ENCODE measurements around the gene SH3BP2. TPM values are rescaled to one million over a fixed set of nuclear protein-coding genes. Genes with fewer than 3 reads are reported as not detected.

Gene SH3BP2
- polyA plus RNA-seq, 1 donor from 2014 or later = 22.7 TPM

DNA sequence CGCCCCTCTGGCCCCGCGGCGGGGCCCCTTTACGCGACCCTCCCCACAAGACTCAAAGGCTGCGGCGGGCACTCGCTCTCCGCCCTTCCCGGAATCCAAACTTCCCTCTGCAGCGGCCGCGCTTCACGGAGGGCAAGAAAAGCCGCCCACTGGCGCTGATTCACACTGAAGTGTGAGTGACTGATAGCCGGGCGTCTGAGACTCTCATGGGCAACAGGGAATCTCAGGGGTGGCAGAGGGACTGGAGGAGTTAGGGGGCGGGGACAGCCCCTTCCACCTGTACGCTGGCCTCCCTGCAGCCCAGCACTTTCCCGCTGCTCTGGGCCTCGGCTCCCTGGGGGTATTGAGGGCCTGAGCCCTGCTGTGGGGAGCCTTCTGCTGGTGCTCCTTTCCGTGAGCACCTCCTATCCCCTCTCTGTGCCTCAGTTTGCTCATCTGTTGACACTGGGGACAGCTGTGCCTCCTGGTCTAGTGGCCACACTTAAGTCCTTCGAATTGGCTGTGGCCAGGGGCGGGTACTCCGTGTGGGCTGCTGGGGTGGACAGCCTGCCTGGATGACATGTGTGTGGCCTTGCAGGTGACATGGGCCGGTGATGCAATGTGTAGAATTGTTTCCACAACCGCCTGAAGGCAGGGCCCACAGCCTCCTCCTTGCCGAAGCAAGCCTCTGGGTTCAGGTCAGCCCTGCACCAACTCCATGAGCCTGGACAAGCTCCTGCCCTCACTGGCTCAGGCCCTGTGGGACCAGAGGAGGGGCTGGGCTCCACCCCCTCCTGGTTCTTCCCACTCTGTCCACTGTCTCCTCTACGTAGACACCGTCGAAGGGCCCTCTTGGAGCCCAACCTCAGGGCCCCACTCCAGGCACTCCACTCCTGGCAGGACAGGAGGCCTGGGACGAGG, 951 bp downstream of the SH3BP2 start:
- peak overlapping the region in 2 of 3 donors; percentile 60 to 73 for H3K27ac Mint-ChIP-seq
- no peaks in the 10 kb centered on the region for H3K27me3 Mint-ChIP-seq
- H3K4me3 Mint-ChIP-seq = peak overlapping the region; percentile 87 to 94 (median 91)
- H3K4me1 Mint-ChIP-seq = peaks cover 31 to 43% (median 34%) of the 10 kb centered on the region in 3 donors
- peaks cover 1% of the 10 kb centered on the region for H3K36me3 Mint-ChIP-seq
- no peaks in the 10 kb centered on the region for H3K9me3 Mint-ChIP-seq

DNA sequence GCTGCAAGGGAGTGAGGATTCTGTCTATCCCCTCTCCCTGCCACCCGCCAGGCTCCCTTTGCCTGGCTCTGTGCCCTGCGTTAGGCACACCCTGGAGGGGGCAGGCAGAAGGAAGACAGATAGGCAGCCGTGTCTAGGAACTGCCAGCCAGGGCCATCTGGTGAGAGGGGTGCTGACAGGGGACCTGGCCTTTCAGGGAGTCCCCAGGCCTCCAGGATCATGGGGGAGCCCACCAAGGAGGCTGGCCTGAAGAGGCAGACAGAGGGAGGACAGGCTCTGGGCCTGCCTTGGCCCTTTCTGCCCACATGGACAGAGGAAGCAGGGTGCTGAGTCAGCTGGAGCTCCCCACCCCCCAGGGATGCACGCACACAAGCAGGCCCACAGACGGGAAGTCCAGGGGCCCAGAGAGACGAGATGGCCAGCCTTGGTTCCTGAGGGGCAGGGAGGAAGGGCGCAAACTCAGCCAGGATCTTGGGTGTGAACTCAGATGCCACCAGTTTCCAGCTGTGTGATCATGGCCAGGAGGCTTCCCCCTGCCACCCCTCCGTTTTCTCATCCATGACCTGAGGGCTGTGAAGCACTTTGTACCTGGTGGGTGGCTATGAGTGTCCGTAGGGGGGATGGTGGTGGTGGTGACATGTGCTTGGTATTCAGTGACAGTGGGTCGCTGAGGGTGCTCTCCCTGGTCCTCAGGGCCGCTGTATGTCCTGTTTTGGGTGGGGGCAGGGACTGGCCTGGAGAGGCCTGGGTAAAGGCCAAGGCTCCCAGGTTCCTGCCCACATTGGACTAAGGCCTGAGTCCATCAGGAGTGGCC, 1.8 kb downstream of the SH3BP2 start:
- no peaks in the 10 kb centered on the region for H3K27me3 Mint-ChIP-seq
- H3K27ac Mint-ChIP-seq = peak overlapping the region in 1 of 3 donors; percentile 60
- H3K4me1 Mint-ChIP-seq = peaks cover 27 to 38% (median 27%) of the 10 kb centered on the region in 3 donors
- H3K4me3 Mint-ChIP-seq = peak overlapping the region; percentile 87 to 94 (median 91)
- H3K36me3 Mint-ChIP-seq = peaks cover 1% of the 10 kb centered on the region
- no peaks in the 10 kb centered on the region for H3K9me3 Mint-ChIP-seq

DNA sequence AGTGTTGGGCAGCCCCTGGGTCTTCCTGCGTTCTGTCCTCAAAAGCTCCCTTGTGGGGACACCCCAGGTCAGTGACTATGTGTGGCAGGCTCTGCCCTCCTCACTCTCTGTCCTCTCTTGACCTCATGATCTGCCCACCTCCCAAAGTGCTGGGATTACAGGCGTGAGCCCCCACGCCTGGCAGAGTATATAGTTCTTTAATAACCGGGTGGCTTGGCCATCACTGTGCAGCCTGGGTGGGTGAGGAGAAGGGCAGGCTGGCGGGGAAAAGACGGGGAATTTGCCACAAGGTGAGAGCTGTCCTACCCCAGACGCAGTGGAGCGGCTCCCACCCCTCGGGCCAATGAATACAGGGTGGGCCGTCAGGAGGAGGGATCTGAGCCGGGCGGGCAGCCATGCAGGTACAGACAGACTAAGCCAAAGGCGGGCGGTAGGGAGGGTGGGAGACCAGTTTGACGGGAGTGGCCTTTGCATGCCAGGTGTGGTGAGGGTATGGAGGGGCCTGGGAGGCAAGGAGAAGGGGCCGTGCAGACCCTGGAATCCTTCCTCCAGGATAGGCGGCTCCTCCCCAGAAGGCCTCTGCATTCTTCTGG, 2.5 kb downstream of the SH3BP2 start:
- Mint-ChIP-seq H3K4me3 (peak overlapping the region in 2 of 4 donors; percentile 52 to 89), H3K9me3 (no peaks in the 10 kb centered on the region), H3K27ac (peak overlapping the region in 1 of 3 donors; percentile 60), H3K27me3 (no peaks in the 10 kb centered on the region), H3K36me3 (peaks cover 1% of the 10 kb centered on the region), H3K4me1 (peaks cover 26 to 37% (median 29%) of the 10 kb centered on the region in 3 donors)

DNA sequence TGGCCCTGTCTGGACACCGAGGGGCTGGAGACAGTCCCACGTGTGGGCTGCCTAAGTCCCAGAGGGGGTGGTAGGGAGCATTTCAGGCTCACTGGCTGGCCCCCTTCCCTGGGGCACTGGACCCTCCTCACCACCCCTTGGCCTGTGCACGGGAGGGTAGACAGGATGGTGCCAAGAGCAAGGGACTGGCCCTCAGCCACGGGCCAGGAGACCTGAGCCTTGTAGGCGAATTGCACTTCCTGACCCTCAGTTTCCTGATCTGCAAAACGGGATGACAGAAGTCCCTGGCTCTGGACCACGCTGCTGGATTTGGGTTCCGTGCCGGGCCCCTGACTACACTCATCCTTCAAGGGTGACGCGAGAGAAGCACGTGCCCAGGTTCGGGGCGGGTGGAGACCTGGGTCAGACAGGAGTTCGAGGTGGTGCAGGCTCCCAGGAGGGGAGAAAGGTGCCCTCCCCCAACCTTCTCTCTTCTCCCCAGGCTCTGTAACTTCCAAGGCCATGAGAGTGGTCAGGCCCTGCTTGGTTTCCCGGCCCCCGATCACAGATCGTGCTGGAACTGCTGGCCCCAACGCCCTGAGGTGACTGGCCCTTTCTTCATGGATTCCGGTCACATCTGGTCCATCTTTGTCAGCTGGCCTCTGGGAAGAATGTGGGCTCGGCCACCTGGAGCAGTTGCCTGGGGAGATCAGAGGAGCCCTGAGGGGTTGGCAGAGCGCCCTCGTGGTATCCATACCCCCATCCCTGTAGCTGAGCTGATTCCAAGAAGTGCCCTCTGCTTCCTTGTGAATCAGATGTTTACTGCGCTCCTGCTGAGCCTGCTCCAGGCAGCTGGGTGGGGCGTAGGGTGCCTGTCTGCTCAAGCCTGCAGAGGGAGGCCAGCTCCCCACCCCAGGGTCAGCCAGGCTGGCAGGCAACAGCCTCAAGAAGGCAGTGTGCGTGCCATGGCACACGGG, 3.3 kb downstream of the SH3BP2 start:
- no peaks in the 10 kb centered on the region for H3K27me3 Mint-ChIP-seq
- peak overlapping the region in 2 of 4 donors; percentile 33 to 89 for H3K4me3 Mint-ChIP-seq
- peaks cover 26 to 35% (median 29%) of the 10 kb centered on the region in 3 donors for H3K4me1 Mint-ChIP-seq
- H3K9me3 Mint-ChIP-seq = no peaks in the 10 kb centered on the region
- peak overlapping the region in 2 of 3 donors; percentile 45 to 50 for H3K27ac Mint-ChIP-seq
- peaks cover 1% of the 10 kb centered on the region for H3K36me3 Mint-ChIP-seq

DNA sequence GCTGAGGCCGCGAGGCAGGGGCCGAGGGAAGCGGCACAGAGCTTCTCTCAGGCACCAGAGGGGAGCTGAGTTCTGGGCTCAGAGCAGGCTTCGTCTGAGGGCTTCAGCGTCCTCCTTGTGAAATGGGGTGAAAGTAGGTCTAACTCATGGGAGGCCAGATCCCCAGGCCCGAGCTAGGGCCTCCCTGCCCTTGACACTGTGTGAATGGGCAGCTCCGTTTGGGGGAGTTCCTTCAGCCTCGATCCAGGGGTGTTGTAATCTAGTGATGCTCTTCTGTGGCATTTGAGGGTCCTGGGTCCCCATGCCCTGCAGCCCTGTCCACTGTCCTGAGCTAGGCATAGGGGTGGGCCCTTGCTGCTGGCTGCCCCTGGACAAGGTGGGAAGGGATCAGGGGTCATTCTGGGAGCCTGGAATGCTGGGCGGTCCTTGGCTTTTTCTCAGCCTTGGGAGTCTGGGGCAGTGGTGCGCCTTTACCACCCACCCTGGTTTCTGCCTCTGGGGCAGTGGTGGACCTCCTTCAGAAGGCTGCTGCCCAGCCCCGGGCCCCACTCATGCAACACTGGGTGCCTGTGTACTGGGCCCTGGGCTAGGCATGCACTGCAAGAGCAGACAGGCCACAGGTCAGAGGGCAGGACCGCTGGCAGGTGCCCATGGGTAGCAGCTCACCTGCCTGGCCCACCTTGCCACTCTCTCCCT, 4.1 kb downstream of the SH3BP2 start:
- Mint-ChIP-seq H3K4me3 (peak overlapping the region in 2 of 4 donors; percentile 28 to 85), H3K4me1 (peaks cover 29 to 38% (median 34%) of the 10 kb centered on the region in 3 donors), H3K9me3 (no peaks in the 10 kb centered on the region), H3K27ac (peak overlapping the region in 1 of 3 donors; percentile 50), H3K27me3 (no peaks in the 10 kb centered on the region), H3K36me3 (peaks cover 1% of the 10 kb centered on the region)

DNA sequence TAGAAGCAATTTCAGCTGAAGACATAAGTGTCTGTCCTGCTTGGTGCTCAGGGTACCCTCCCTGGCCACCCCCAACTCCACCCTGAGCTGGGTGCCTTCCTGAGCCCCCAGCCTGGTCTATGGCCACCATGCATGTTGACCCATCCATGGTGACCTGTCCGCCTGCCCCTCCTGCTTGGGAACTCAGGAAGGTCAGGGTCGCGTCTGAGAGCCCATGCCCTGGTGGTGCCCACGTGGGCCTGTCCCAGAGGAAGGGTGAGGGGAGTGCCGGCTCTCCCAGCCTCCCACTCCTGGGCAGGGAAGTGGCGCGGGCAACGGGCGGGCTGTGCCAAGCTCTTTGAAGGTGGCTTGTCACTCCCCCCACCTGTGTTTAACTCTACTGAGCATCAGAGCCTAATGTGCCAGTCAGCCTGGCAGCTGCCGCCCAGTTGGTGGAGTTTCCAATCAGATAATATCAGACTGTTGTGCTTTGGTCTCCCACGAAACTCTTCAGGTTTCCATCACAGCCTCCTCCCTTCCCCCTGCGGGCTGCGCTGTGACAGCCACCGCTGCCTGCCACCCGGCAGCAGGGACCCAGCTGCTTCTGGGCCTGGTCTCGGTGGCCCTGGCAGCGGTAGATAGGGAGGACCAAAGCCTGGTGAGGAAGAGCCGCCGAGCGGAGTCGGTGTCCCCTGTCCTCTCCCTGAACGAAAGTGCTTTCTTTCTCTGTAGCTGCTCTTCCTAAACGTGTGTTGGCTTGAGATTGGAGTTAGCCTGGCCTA, 4.8 kb downstream of the SH3BP2 start:
- no peaks in the 10 kb centered on the region for H3K9me3 Mint-ChIP-seq
- no peaks in the 10 kb centered on the region for H3K27me3 Mint-ChIP-seq
- peaks cover 1% of the 10 kb centered on the region for H3K36me3 Mint-ChIP-seq
- H3K4me3 Mint-ChIP-seq = peak overlapping the region; percentile 85 to 94 (median 86)
- peaks cover 30 to 38% (median 33%) of the 10 kb centered on the region in 3 donors for H3K4me1 Mint-ChIP-seq
- peak overlapping the region in 2 of 3 donors; percentile 43 to 81 for H3K27ac Mint-ChIP-seq

DNA sequence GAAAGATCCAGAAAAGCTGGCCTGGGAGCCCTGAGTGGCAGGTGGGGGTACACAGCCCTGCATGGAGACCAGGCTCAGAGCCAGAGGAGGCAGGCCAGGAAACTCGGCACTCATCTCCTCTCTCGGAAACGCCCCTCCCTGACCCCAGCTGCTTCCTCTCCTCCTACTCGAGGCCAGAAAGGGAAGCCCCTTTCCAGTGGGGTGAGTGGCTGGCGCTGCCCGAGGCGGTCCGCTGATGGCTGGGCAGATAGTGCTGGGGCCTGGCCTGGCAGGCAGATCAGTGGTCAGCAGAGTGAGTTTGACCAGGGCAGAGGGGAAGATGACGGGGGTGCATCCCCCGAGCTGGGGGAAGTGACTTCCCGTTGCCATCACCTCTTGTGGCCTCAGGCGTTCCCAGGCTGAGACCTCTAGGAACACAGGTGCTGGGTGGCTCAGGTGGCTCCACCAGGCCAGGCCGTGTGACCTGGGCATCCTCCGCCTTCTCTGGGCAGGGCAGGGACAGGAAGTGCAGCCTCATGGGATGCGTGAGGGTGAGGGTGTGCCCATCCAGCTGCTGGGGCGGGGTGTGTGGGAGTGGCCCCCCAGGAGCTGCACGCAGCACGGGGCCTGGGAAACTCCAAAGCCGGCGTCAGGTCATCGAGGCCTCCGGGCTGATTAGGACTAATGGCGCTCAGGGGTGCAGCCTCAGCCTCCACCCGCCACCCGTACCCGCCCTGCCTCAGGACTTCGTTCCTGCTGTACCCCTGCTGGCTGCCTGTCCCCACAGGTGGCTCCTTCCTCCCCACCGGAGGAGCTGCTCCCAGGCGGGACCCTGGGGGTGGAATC, 5.7 kb downstream of the SH3BP2 start:
- peak overlapping the region; percentile 20 to 81 (median 43) for H3K27ac Mint-ChIP-seq
- H3K27me3 Mint-ChIP-seq = no peaks in the 10 kb centered on the region
- peaks cover 1% of the 10 kb centered on the region for H3K36me3 Mint-ChIP-seq
- H3K4me3 Mint-ChIP-seq = peak overlapping the region; percentile 85 to 94 (median 86)
- peaks cover 28 to 38% (median 33%) of the 10 kb centered on the region in 3 donors for H3K4me1 Mint-ChIP-seq
- H3K9me3 Mint-ChIP-seq = no peaks in the 10 kb centered on the region

DNA sequence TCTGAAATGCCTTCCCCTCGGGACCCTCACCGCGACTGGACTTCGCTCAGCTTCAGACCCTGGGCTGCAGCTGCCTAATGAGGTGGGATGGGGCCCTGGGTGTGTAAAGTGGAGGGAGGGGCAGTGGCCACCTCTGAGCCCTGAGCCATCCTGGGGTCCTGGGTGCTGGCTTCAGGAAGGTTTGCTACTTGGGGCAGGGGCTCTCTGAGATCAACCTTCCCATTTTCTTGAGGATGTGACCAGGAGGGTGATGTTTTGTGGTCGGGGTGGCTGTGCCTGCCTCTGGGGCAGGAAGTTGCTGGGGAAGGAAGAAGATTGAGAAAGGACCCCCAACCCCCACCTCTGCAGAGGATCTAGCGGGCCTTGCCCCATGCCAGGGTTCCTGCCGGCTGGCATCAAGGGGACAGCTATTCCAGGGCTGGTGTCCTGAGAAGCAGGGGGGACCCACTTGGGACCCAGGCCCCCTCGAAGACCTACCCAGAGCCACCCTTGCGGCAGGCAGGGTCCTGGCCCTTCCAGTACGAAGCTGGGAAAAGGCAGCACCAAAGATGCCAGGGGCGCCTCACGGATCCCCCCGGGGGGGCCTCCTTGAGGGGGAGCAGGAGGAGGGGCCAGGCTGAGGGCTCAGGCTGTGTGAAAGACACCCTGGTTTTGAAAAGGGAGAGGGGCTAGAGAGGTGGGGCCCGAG, 6.5 kb downstream of the SH3BP2 start:
- Mint-ChIP-seq H3K9me3 (no peaks in the 10 kb centered on the region), H3K27me3 (no peaks in the 10 kb centered on the region), H3K4me3 (peak overlapping the region; percentile 85 to 94 (median 89)), H3K36me3 (peaks cover 1% of the 10 kb centered on the region), H3K4me1 (peaks cover 26 to 35% (median 33%) of the 10 kb centered on the region in 3 donors), H3K27ac (peak overlapping the region; percentile 20 to 67 (median 43))

DNA sequence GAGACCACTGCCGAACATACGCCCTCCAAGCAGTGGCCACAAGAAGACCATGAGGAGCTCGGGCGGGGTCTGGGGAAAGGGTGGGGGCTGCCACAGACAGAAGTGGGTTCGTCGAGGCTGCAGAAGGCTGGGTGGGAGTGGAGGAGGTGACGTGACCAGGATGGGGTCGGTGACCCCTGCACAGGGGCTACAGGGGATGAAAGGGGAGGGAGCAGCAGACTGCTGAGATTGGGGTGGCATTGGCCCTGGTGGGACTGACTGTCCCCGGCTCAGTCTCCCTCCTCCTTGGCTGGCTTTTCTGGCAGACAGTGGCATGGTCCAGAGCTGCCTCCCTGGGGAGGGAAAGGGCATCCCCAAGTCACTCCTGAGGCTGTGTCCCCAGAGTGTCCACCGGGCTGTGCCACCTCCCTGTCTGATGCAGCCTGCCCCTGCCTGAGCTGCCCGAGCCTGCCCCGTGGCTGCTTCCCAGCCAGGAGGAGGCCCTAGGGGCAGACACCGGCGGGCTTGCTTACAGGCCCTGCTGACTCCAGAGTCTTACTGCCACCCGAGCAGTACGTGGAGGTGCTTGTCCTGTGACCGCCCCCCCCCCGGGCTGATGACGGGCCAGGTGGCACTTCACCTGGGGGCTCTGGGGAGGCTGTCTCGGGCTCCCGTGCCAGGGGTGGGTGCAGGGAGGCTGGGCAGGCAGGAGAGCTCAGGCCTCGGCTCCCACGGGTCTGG, 7.2 kb downstream of the SH3BP2 start:
- peaks cover 1% of the 10 kb centered on the region for H3K36me3 Mint-ChIP-seq
- peak overlapping the region; percentile 85 to 93 (median 93) for H3K4me3 Mint-ChIP-seq
- H3K27ac Mint-ChIP-seq = peak overlapping the region in 1 of 3 donors; percentile 43
- peaks cover 26 to 35% (median 32%) of the 10 kb centered on the region in 3 donors for H3K4me1 Mint-ChIP-seq
- no peaks in the 10 kb centered on the region for H3K9me3 Mint-ChIP-seq
- peaks cover 2% of the 10 kb centered on the region for H3K27me3 Mint-ChIP-seq

DNA sequence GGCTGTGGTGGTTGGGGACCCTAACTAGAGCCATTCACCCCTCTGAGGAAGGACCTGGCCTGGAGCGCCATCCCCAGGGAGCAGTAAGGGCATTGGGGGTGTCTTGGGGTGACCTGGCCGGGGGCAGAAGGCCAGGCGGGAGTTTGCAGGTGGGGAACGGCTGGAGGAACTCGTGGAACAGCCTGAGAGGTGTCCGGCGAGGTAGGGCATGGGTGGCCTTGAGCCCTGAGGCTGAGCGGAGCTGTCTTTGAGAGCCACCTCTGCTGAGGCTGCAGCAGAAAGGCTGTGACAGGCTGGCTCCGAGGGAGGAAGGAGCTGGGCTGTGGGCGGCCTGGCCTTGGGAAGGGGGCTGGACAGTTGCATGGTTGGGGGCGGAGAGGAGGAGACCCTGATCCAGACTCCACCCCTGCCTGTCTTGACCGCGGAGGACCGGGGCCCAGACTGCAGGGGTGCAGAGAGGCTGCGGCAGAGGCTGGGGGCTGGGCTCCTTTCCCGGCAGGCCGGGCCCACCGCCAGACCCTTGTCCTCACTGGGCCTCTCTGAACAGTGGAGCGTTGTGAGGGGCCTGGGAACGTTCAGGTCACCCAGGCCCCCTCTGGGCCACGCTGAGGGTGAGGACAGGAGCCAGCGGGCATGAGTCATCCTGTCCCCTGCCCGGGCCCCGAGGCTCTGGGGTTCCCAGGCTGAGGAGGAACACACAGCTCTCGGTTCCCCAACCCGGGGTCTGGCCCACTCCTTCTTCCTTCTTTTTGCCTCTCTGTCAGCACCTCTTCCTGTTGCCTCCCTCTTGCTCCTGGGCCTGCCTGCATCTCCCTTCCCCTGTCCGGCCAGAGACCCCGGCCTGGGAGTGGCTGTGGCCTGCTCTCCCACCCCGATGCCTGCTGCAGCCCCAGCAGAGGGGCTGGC, 8.1 kb downstream of the SH3BP2 start:
- Mint-ChIP-seq H3K4me1 (peaks cover 27 to 40% (median 36%) of the 10 kb centered on the region in 3 donors), H3K9me3 (no peaks in the 10 kb centered on the region), H3K27ac (peak overlapping the region; percentile 62 to 81 (median 78)), H3K36me3 (no peaks in the 10 kb centered on the region), H3K4me3 (peak overlapping the region; percentile 73 to 93 (median 89)), H3K27me3 (peaks cover 2% of the 10 kb centered on the region)

All from IgD-negative memory B cell (primary cell).